K562 (cell line): Measurements from ENCODE around the gene TRIM31. TPM values are rescaled to one million over a fixed set of nuclear protein-coding genes. Genes with fewer than 3 reads are reported as not detected.

Source experiments
- ATAC-seq: fragments of 200-7000 bp; cut with Tn5 transposase; 3 replicates; pipeline ENCODE4 v1.9.1; 2020; ENCODE audit warnings: moderate library complexity
- BruUV-seq: library from RNA; stranded (reverse); fragments of 400-500 nt; replicated peaks from 2 replicates; lab custom pipeline; 2021; lab: Mats Ljungman, UMichigan
- CTCF ChIA-PET: fragments of 300-600 bp; formaldehyde crosslinking; extraction: SDS; loops from one replicate; lab custom pipeline; 2021; ENCODE audit warnings: low intra/inter-chr PET ratio; lab: Yijun Ruan, JAX
- POLR2A ChIA-PET: fragments of 300-600, 350-650 bp; sonication (Branson Sonifier 250); formaldehyde crosslinking; extraction: SDS; loops from one replicate; lab custom pipeline; 2021; ENCODE audit warnings: antibody characterized with exemption, inconsistent platforms; lab: Yijun Ruan, JAX
- DNase-seq, 4 experiments: peaks; one replicate each; pipeline versions ENCODE4 v3.0.0 to v3.0.0-alpha.2; 2011 to 2018; ENCODE audit warnings: low spot score in 3 of 4, mixed read lengths in 3 of 4; ENCODE audit errors: extremely low read depth in 1 of 4
- FAIRE-seq: peaks from 2 replicates; lab custom pipeline; 2011; peaks lifted over from hg19 to GRCh38; lab: Jason Lieb, UNC
- H2AFZ ChIP-seq: 2 replicates; pipeline ENCODE4 v1.6.0; 2011; ENCODE audit warnings: low read depth, low read length, control low read depth, inconsistent platforms
- H3K27ac ChIP-seq: fragments of 200-600 bp; 3 replicates; pipeline ENCODE4 v1.8.0; 2011; ENCODE audit warnings: low read depth, mild to moderate bottlenecking, control low read depth, inconsistent platforms, low read length, moderate library complexity, mixed read lengths; ENCODE audit errors: extremely low read depth
- H3K27me3 ChIP-seq, 2 experiments: fragments of 300-600 bp in 1 of 2; 2 replicates in 1 of 2; 3 replicates in 1 of 2; pipeline versions ENCODE4 v1.6.0 to v1.8.0; 2011; ENCODE audit warnings: inconsistent platforms in 2 of 2, low read length in 2 of 2, mild to moderate bottlenecking in 1 of 2, mixed read lengths in 1 of 2, moderate library complexity in 1 of 2; ENCODE audit not compliant: control insufficient read depth in 2 of 2, insufficient read depth in 2 of 2
- H3K36me3 ChIP-seq: fragments of 300-600 bp; 3 replicates; pipeline ENCODE4 v1.8.0; 2011; ENCODE audit warnings: mild to moderate bottlenecking, low read length, inconsistent platforms; ENCODE audit not compliant: control insufficient read depth, insufficient read depth
- H3K4me1 ChIP-seq, 2 experiments: fragments of 200-600 bp in 1 of 2; replicated peaks in 1 of 2; 2 replicates in 1 of 2; 3 replicates in 1 of 2; pipeline versions ENCODE4 v1.5.1 to v1.8.0; 2011; ENCODE audit warnings: inconsistent platforms in 2 of 2, low read length in 2 of 2, mild to moderate bottlenecking in 1 of 2, mixed read lengths in 1 of 2, moderate library complexity in 1 of 2; ENCODE audit not compliant: control insufficient read depth in 2 of 2, insufficient read depth in 2 of 2
- H3K4me2 ChIP-seq: 2 replicates; pipeline ENCODE4 v1.6.1; 2011; ENCODE audit warnings: low read length, control low read depth, inconsistent platforms, mixed read lengths; ENCODE audit not compliant: insufficient read depth
- H3K4me3 ChIP-seq: fragments of 200-600 bp; sonication (generic), shearing (Covaris generic); 2 replicates; pipeline ENCODE4 v1.5.1; 2016; ENCODE audit warnings: control low read depth, inconsistent platforms
- H3K79me2 ChIP-seq: fragments of 200-600 bp; 3 replicates; pipeline ENCODE4 v1.8.0; 2011; ENCODE audit warnings: low read length, inconsistent platforms; ENCODE audit not compliant: control insufficient read depth, insufficient read depth
- H3K9ac ChIP-seq, 2 experiments: 2 replicates each; pipeline versions ENCODE4 v1.6.0 to v1.6.1; 2011; ENCODE audit warnings: low read depth in 2 of 2, low read length in 2 of 2, control low read depth in 1 of 2, inconsistent platforms in 1 of 2, mild to moderate bottlenecking in 1 of 2, mixed read lengths in 1 of 2; ENCODE audit not compliant: insufficient read depth in 1 of 2
- H3K9me1 ChIP-seq: one replicate; pipeline ENCODE4 v1.6.0; 2011; ENCODE audit warnings: inconsistent platforms, mild to moderate bottlenecking, low read length, moderate library complexity; ENCODE audit not compliant: control insufficient read depth, insufficient read depth
- H3K9me3 ChIP-seq: replicated peaks from 2 replicates; pipeline ENCODE4 v1.5.1; 2011; ENCODE audit warnings: low read depth, low read length, inconsistent platforms; ENCODE audit not compliant: control insufficient read depth, insufficient read depth
- H4K20me1 ChIP-seq: replicated peaks from 2 replicates; pipeline ENCODE4 v1.6.1; 2011; ENCODE audit warnings: low read length, inconsistent platforms, mixed read lengths; ENCODE audit not compliant: control insufficient read depth, insufficient read depth
- CEBPB ChIP-seq: fragments of 450-650 bp; IDR thresholded peaks from 2 replicates; pipeline ENCODE4 v1.6.1; 2016; ENCODE audit warnings: missing genetic modification characterization, missing compliant biosample characterization
- ZNF354B ChIP-seq: fragments of 250-450 bp; sonication (Bioruptor Pico); IDR thresholded peaks from 2 replicates; pipeline ENCODE4 v1.4.0; 2020
- WGBS: fragments of 100-300 bp; shearing (Covaris generic); methylation state at CpG from one replicate; pipeline ENCODE4 v1.1.6; 2016; ENCODE audit warnings: low coverage, mixed read lengths; ENCODE audit not compliant: insufficient coverage; ENCODE audit errors: missing lambda C conversion rate; 5-methylcytosine and 5-hydroxymethylcytosine counted together
- in situ Hi-C: fragments of 300-500 bp; cut with MboI; formaldehyde crosslinking; loops from 4 replicates; pipeline ENCODE4 v1.15.0; 2018; ENCODE audit warnings: inconsistent platforms, mixed read lengths
- intact Hi-C: fragments of 100-400 bp; cut with micrococcal nuclease; formaldehyde crosslinking; loops from 2 replicates; pipeline ENCODE4 v1.14.2; 2022
- polyA plus RNA-seq, 8 experiments: library from polyadenylated mRNA; depleted of rRNA in 4 of 8; stranded (reverse) in 5 of 8; unstranded in 3 of 8; fragments of >200 nt; fragmentation: Nextera tagmentation in 2 of 8; fragmentation: Illumina TruSeq in 1 of 8; extraction: Ambion mirVana in 2 of 8; extraction: Trizol in 1 of 8; gene quantifications; 2 replicates each; pipeline versions ENCODE4 v1.2.1 to v1.2.3, GENCODE V29; 2011 to 2014; ENCODE audit warnings: inconsistent platforms in 1 of 8, missing spikeins in 1 of 8
- total RNA-seq, 7 experiments: library from RNA; depleted of rRNA in 6 of 7; stranded (reverse); fragments of >200 nt in 6 of 7; fragmentation: Illumina TruSeq in 2 of 7; extraction: Trizol in 2 of 7; gene quantifications; 2 replicates each; pipeline versions ENCODE4 v1.2.1 to v1.2.3, GENCODE V29; 2011 to 2021; ENCODE audit warnings: low replicate concordance in 1 of 7

The TRIM31 gene
- total and polyA plus RNA-seq, 9 of the 15 experiments (the other 6 are each of a cell fraction or from before 2014, with no cell fraction given): not detected

DNA sequence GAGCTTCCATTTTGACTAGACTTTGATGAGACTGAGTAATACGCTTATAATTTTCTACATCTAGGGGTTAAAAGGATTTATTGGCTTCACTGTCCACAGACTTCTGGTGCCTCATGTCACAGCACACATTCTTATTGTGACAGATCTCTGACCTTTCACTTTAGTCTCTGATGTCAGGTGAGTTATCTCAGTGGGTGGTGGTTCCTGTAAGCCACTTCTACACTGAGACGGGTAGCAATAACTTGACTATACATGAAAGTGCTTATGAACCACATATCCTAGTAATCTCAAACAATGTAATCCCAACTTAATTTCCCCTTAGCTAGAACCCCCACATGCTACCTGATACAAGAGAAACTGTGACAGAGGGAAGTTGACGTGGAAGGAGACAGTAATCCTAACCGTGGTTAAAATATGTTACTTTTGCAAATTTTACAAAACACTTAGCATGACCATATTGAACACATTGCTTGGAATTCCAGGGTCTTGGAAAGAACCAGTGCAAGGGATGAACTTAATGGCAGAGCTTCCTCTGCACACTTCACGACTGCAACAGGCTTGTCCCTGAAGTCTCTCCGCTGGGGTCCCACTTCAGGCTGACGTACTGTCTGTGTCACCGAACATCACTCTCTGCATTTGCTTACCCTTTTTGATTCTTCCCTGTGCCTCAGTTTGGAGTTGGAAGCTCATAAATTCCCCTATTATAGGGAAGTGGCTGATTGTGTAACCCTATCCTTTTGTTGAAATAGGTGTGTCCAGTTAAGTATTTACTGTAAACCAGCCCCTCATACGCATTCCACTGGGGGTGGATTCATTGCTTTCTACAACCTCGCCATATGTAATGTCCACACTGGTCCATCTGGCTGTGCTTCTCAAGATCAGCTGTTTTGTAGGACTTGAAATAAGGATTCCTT lies 16.6 kb upstream of the TRIM31 start:
- H3K4me1 ChIP-seq: peaks cover 4 to 8% of the 10 kb centered on the region in 2 experiments; a peak in 3 of 5 replicates
- CTCF ChIA-PET: interaction anchor here (2.4 to 4.4 kb wide), 2 partner anchors 26 to 282 kb away, joined by 15 to 66 read pairs; no protein-coding TSS in a partner anchor
- DNase-seq (no peak), ATAC-seq (no peak), FAIRE-seq (no peak)
- H3K9ac ChIP-seq: no peak overlapping the region
- H3K36me3 ChIP-seq: no peaks in the 10 kb centered on the region
- H3K27me3 ChIP-seq: peaks cover 8 to 30% of the 10 kb centered on the region in 2 experiments; a peak in 3 of 5 replicates
- no peaks in the 10 kb centered on the region for H3K79me2 ChIP-seq
- no peaks in the 10 kb centered on the region for H4K20me1 ChIP-seq
- no peak overlapping the region for H3K27ac ChIP-seq
- no peaks in the 10 kb centered on the region for H3K9me3 ChIP-seq
- POLR2A ChIA-PET: no interaction called here
- no peak overlapping the region for H3K4me3 ChIP-seq
- H3K9me1 ChIP-seq: no peaks in the 10 kb centered on the region
- in situ Hi-C loops (no loop called here), intact Hi-C loops (loop anchor here (2.0 kb wide), 2 partner anchors 41 to 281 kb away; no protein-coding TSS in a partner anchor)
- no peak overlapping the region for H3K4me2 ChIP-seq
- TF ChIP-seq CEBPB (tag) (peak; percentile 33; the same call in 1 of the 2 replicates), ZNF354B (CRISPR knock-in tag) (no peak)
- 15% methylated on average over 10 of the region's 10 CpGs for WGBS
- no TSS peak for BruUV-seq
- no peak overlapping the region for H2AFZ ChIP-seq
